DMS 273 treated with DMSO at 0.1 percent for 48 hours (cell line): Measurements from ENCODE around the gene TNRC6A.
A peak's percentile ranks its signal among the peaks of the same experiment; 100 is the strongest.
"Not testable (repeated sequence)": the region's sequence is repeated elsewhere in the genome, so short reads cannot be mapped to it uniquely, and the experiment has no call there.

Experiments used
- DNase-seq: peaks from one replicate; lab custom pipeline; 2025; lab: John Stamatoyannopoulos, UW

The TNRC6A gene

GRCh38 chr16:24815021-24815420 lies 85.6 kb downstream of the TNRC6A start:
- DNase-seq, result no peak

GRCh38 chr16:24816688-24817087 lies 87.2 kb downstream of the TNRC6A start:
- DNase-seq, result no peak

- no peak for DNase-seq
Measured at GRCh38 chr16:24819462-24820040, 90.1 kb downstream of the TNRC6A start.

GRCh38 chr16:24820522-24820921 lies 91.1 kb downstream of the TNRC6A start:
- DNase-seq, result no peak

GRCh38 chr16:24821129-24821528 lies 91.7 kb downstream of the TNRC6A start:
- no peak for DNase-seq

- no peak for DNase-seq
Measured at GRCh38 chr16:24822542-24822941, 93.1 kb downstream of the TNRC6A start.

- DNase-seq, result no peak
Measured at GRCh38 chr16:24822974-24823373, 93.5 kb downstream of the TNRC6A start.

GRCh38 chr16:24825696-24826095 lies 96.2 kb downstream of the TNRC6A start:
- no peak for DNase-seq

GRCh38 chr16:24826096-24826690 lies 96.7 kb downstream of the TNRC6A start:
- DNase-seq, result no peak

- no peak for DNase-seq
Measured at GRCh38 chr16:24826817-24827566, 97.5 kb downstream of the TNRC6A start.

- DNase-seq, result no peak
Measured at GRCh38 chr16:24829153-24829552, 99.7 kb downstream of the TNRC6A start.

- DNase-seq, result no peak
Measured at GRCh38 chr16:24833352-24833751, 103.9 kb downstream of the TNRC6A start.

- DNase-seq, result peak; percentile 16
Measured at GRCh38 chr16:24834459-24835335, 105.2 kb downstream of the TNRC6A start.

- DNase-seq, result no peak
Measured at GRCh38 chr16:24836836-24837235, 107.4 kb downstream of the TNRC6A start.

- no peak for DNase-seq
Measured at GRCh38 chr16:24837969-24838368, 108.5 kb downstream of the TNRC6A start.

- DNase-seq, result no peak
Measured at GRCh38 chr16:24838554-24839266, 109.3 kb downstream of the TNRC6A start.

- DNase-seq, result no peak
Measured at GRCh38 chr16:24839347-24839972, 110.0 kb downstream of the TNRC6A start.

GRCh38 chr16:24841291-24841690 lies 111.8 kb downstream of the TNRC6A start:
- no peak for DNase-seq

GRCh38 chr16:24844101-24845030 lies 114.9 kb downstream of the TNRC6A start:
- DNase-seq, result no peak

- not testable (repeated sequence) for DNase-seq
Measured at GRCh38 chr16:24845031-24845365, 115.5 kb downstream of the TNRC6A start.
